Tibial nerve (tissue), 3 donors: Measurements from ENCODE around the gene CYP4F3.

Experiments
- POLR2A ChIP-seq, 2 donors: fragments of 450-650 bp; IDR thresholded peaks; one replicate each; pipeline ENCODE4 v1.6.1; 2017; ENCODE audit warnings: antibody characterized with exemption in 2 of 2, mild to moderate bottlenecking in 2 of 2, moderate library complexity in 2 of 2
- TF ChIP-seq, protein P1 (sequence below), 5 experiments: fragments of 200-600 bp in 3 of 5; fragments of 450-650 bp in 2 of 5; sonication (generic) in 3 of 5; IDR thresholded peaks; one replicate each; pipeline ENCODE4 v1.5.1; 2016 to 2019; ENCODE audit warnings: antibody characterized with exemption in 5 of 5, mild to moderate bottlenecking in 3 of 5, moderate library complexity in 2 of 5

DNA sequence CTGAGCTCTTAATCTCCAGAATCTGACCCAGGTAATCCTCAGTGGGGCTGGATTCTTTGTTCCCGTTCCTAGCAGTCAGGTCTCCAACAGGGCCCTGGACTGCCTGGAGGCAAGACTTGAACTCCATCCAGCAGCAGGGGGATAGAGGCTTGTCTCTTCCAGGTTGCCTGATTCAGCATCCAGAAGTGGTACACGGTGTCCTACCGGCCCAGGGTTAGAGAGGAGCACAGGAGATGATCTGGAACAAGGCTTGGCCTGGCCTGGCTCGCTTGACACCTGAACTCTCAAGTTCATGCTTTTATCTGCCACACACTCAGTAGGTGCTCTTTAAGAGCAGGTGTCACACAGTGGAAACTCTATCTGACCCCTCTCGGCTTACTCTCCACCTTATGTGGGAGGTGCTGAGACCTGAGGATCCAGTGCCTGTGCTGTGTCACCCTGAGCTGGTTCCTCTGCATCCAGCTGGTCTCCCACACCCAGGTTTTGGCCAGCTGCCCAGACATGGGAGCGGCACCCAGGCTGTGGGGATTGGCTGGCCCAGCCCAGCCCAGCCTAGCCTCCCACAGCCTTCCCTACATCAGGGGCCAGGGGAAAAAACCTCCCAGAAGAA lies at the start of gene CYP4F3:
- no peak for TF ChIP-seq POLR2A (IDR thresholded peaks at IDR 0.05)
- TF ChIP-seq, protein P1, sequence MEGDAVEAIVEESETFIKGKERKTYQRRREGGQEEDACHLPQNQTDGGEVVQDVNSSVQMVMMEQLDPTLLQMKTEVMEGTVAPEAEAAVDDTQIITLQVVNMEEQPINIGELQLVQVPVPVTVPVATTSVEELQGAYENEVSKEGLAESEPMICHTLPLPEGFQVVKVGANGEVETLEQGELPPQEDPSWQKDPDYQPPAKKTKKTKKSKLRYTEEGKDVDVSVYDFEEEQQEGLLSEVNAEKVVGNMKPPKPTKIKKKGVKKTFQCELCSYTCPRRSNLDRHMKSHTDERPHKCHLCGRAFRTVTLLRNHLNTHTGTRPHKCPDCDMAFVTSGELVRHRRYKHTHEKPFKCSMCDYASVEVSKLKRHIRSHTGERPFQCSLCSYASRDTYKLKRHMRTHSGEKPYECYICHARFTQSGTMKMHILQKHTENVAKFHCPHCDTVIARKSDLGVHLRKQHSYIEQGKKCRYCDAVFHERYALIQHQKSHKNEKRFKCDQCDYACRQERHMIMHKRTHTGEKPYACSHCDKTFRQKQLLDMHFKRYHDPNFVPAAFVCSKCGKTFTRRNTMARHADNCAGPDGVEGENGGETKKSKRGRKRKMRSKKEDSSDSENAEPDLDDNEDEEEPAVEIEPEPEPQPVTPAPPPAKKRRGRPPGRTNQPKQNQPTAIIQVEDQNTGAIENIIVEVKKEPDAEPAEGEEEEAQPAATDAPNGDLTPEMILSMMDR (IDR thresholded peaks at IDR 0.05), result no peak
